Thoracic aorta (tissue), 2 donors: ENCODE results near the gene CALHM6. TPM values are rescaled to one million over a fixed set of nuclear protein-coding genes. Genes with fewer than 3 reads are reported as not detected.
A peak's percentile ranks its signal among the peaks of the same experiment; 100 is the strongest.

ENCODE experiments used
- ATAC-seq: fragments of 150-250 bp; one replicate; pipeline ENCODE4 v1.8.0; 2017; ENCODE audit warnings: low read depth; ENCODE audit not compliant: insufficient number of reproducible peaks, low FRiP score
- DNase-seq: peaks from one replicate; pipeline ENCODE4 v3.0.0-alpha.2; 2020; ENCODE audit warnings: low spot score
- H3K27ac ChIP-seq, 2 donors: fragments of 200-600 bp; sonication (generic); 1 replicate in 1 of 2; 2 replicates in 1 of 2; pipeline ENCODE4 v1.5.1; 2016; ENCODE audit warnings: mild to moderate bottlenecking in 2 of 2, moderate library complexity in 2 of 2
- H3K27me3 ChIP-seq: fragments of 200-600 bp; sonication (generic); replicated peaks from 2 replicates; pipeline ENCODE4 v1.6.0; 2016; ENCODE audit warnings: mild to moderate bottlenecking; ENCODE audit not compliant: insufficient read depth
- H3K36me3 ChIP-seq: fragments of 200-600 bp; sonication (generic); one replicate; pipeline ENCODE4 v1.5.1; 2016
- H3K4me1 ChIP-seq, 2 donors: fragments of 200-600 bp; sonication (generic); 1 replicate in 1 of 2; 2 replicates in 1 of 2; pipeline versions ENCODE4 v1.5.1 to v1.6.0; 2016; ENCODE audit warnings: low read depth in 2 of 2, mild to moderate bottlenecking in 1 of 2; ENCODE audit not compliant: control insufficient read depth in 1 of 2
- H3K4me3 ChIP-seq: fragments of 200-600 bp; sonication (generic); 2 replicates; pipeline ENCODE4 v1.5.1; 2016; ENCODE audit warnings: mild to moderate bottlenecking
- H3K9me3 ChIP-seq: fragments of 200-600 bp; sonication (generic); 2 replicates; pipeline ENCODE4 v1.5.1; 2016
- total RNA-seq, 2 donors: library from RNA; depleted of rRNA; stranded (reverse); fragments of >200 nt; gene quantifications; one replicate each; pipeline versions ENCODE4 v1.1.0 to v1.2.3, GENCODE V29; 2016
- TF ChIP-seq, protein P1 (sequence below): fragments of 200-600 bp; sonication (generic); IDR thresholded peaks from one replicate; pipeline ENCODE4 v1.5.1; 2019; ENCODE audit warnings: antibody characterized with exemption

The CALHM6 gene
- total RNA-seq, 2 donors from 2014 or later, result 3.9 to 15.0 TPM

DNA sequence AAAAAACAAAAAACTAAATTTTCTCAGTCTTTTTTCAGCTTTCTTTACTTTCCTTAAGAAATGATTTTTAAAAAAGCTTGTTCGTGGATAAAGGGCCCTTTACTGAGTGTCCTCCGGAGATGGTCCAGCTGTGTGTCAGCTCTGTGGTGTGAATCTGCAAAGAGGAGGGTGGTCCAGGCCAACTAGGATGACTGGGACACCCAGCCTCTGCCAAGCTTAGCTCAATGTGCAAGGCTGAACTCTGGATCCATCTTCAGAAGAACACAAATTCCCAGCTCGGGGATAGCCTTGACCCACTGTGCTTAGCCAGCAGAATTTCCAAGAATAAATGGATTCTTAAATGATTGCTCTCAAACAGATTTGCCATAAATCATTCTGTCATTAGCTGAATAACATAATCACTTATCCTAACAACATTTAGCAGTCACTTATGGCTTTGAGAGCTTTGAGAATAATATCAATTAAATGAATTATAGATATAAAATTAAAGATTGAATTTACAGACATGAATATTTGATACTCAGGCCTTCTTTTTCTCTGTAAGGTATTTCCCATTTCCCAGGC lies 36.0 kb downstream of the CALHM6 start:
- Histone ChIP-seq H3K36me3 (no peaks in the 10 kb centered on the region), H3K27ac (no peak overlapping the region), H3K4me3 (no peak overlapping the region), H3K4me1 (no peaks in the 10 kb centered on the region), H3K9me3 (no peaks in the 10 kb centered on the region), H3K27me3 (no peaks in the 10 kb centered on the region)
- TF ChIP-seq, protein P1, sequence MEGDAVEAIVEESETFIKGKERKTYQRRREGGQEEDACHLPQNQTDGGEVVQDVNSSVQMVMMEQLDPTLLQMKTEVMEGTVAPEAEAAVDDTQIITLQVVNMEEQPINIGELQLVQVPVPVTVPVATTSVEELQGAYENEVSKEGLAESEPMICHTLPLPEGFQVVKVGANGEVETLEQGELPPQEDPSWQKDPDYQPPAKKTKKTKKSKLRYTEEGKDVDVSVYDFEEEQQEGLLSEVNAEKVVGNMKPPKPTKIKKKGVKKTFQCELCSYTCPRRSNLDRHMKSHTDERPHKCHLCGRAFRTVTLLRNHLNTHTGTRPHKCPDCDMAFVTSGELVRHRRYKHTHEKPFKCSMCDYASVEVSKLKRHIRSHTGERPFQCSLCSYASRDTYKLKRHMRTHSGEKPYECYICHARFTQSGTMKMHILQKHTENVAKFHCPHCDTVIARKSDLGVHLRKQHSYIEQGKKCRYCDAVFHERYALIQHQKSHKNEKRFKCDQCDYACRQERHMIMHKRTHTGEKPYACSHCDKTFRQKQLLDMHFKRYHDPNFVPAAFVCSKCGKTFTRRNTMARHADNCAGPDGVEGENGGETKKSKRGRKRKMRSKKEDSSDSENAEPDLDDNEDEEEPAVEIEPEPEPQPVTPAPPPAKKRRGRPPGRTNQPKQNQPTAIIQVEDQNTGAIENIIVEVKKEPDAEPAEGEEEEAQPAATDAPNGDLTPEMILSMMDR, result no peak
- ATAC-seq (no peak), DNase-seq (no peak)

DNA sequence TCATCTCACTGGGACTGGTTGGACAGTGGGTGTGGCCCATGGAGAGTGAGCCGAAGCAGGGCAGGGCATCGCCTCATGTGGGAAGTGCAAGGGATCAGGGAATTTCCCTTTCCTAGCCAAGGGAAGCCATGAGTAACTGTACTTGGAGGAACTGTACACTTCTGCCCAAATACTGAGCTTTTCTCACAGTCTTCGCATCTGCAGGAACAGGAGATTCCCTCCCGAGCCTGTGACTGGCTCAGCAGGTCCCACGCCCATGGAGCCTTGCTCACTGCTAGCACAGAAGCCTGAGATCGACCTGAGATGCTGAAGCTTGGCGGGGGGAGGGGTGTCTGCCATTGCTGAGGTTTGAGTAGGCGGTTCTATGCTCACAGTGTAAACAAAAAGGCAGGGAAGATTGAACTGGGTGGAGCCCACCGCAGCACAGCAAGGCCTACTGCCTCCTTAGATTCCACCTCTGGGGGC lies 39.8 kb downstream of the CALHM6 start:
- H3K9me3 ChIP-seq, result no peaks in the 10 kb centered on the region
- H3K36me3 ChIP-seq, result no peaks in the 10 kb centered on the region
- ATAC-seq, result no peak
- no peak for DNase-seq
- no peak overlapping the region for H3K27ac ChIP-seq
- H3K27me3 ChIP-seq, result no peaks in the 10 kb centered on the region
- no peak overlapping the region for H3K4me3 ChIP-seq
- no peaks in the 10 kb centered on the region for H3K4me1 ChIP-seq
- TF ChIP-seq, protein P1, result no peak

DNA sequence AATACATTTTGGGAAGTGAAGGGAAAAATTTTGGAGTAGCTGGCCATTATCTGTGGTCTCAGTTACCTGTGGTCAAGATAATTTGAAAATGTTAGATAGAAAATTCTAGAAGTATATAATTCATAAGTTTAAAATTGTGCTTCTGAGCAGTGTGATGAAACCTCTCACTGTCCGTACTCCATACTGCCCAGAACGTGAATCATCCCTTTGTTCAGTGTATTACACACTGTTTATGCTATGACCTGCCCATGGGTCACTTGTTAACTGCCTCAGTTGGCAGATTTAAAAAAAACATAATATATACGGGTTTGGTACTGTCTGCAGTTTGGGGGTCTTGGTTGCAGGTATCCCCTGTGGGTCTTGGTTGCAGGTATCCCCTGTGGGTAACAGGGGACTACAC lies 46.1 kb downstream of the CALHM6 start:
- H3K9me3 ChIP-seq, result no peaks in the 10 kb centered on the region
- no peak for ATAC-seq
- no peaks in the 10 kb centered on the region for H3K4me1 ChIP-seq
- no peak overlapping the region for H3K27ac ChIP-seq
- H3K36me3 ChIP-seq, result no peaks in the 10 kb centered on the region
- no peak for DNase-seq
- H3K27me3 ChIP-seq, result no peaks in the 10 kb centered on the region
- H3K4me3 ChIP-seq, result no peak overlapping the region
- TF ChIP-seq, protein P1, result no peak

DNA sequence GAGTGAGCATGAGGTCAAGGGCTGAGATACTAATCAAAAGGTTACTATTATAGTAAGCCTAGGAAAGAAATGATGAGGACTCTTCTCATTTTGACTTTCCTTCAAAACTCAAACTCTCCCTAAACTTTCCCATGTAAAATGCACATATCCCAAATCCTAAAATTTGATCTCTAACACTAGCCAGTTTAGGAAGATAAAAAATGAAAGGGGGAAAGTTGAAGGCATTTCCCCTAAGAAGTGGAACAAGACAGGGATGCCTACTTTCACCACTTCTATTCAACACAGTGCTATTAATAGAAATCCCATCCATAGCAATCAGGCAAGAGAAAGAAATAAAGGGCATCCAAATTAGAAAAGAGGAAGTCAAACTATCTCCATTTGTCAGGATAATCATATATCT lies 47.4 kb downstream of the CALHM6 start:
- peaks cover 0 to under 1% of the 10 kb centered on the region in 2 donors for H3K4me1 ChIP-seq
- TF ChIP-seq, protein P1, result no peak
- no peak for DNase-seq
- H3K9me3 ChIP-seq, result no peaks in the 10 kb centered on the region
- H3K27me3 ChIP-seq, result no peaks in the 10 kb centered on the region
- no peak overlapping the region for H3K27ac ChIP-seq
- no peak overlapping the region for H3K4me3 ChIP-seq
- no peak for ATAC-seq
- H3K36me3 ChIP-seq, result no peaks in the 10 kb centered on the region

DNA sequence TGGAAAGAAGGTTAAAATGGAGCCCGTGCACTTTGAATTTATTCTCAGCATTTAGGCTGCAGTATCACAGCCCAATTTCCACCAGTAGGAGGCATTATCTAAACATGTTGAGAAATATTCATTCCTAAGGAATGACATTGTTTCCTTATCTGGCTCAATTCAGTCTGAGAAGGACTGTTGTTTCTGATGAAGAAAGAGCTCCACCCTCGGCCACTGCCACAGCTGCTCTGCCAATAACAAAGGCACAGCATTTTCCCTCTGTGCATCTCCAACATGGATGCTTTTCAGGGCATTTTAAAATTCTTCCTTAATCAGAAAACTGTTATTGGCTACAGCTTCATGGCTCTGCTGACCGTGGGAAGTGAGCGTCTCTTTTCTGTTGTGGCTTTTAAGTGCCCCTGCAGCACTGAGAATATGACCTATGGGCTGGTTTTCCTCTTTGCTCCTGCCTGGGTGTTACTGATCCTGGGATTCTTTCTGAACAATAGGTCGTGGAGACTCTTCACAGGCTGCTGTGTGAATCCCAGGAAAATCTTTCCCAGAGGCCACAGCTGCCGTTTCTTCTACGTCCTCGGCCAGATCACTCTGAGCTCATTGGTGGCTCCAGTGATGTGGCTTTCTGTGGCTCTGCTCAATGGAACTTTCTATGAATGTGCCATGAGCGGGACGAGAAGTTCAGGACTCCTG lies 50.4 kb downstream of the CALHM6 start, which contains the start of gene CALHM5:
Gene CALHM5 (plus strand): TSS at position 216 of the 687 bp plus-strand sequence. CDS start 58 bp downstream, at position 274.
- DNase-seq (no peak), ATAC-seq (peak; percentile 99)
- H3K36me3 ChIP-seq, result peaks cover 5% of the 10 kb centered on the region
- TF ChIP-seq, protein P1, result peak; percentile 74
- peak within 1 kb of the TSS; percentile 90 to 92 for H3K27ac ChIP-seq
- peak within 1 kb of the TSS; percentile 73 for H3K4me3 ChIP-seq
- peaks cover 7 to 24% of the 10 kb centered on the region in 2 donors for H3K4me1 ChIP-seq
- H3K27me3 ChIP-seq, result no peaks in the 10 kb centered on the region
- no peaks in the 10 kb centered on the region for H3K9me3 ChIP-seq
